K562 (cell line): Measurements from ENCODE around the gene TYMP. TPM values are rescaled to one million over a fixed set of nuclear protein-coding genes. Genes with fewer than 3 reads are reported as not detected.

Experiments
- CBX5 ChIP-seq: IDR thresholded peaks from 2 replicates; pipeline ENCODE4 v1.6.1; 2014; ENCODE audit warnings: low read depth, borderline replicate concordance
- NFE2 ChIP-seq: IDR thresholded peaks from 2 replicates; pipeline ENCODE4 v1.6.1; 2014; ENCODE audit warnings: antibody characterized with exemption, low read depth
- POLR2G ChIP-seq: fragments of 200-400 bp; formaldehyde crosslinking; IDR thresholded peaks from 2 replicates; pipeline ENCODE4 v1.6.1; 2017; ENCODE audit warnings: low read depth, mild to moderate bottlenecking, antibody characterized with exemption, low read length, moderate library complexity
- ZSCAN29 ChIP-seq: fragments of 450-650 bp; IDR thresholded peaks from 2 replicates; pipeline ENCODE4 v1.6.1; 2017
- polyA plus RNA-seq, 8 experiments: library from polyadenylated mRNA; depleted of rRNA in 4 of 8; stranded (reverse) in 5 of 8; unstranded in 3 of 8; fragments of >200 nt; fragmentation: Nextera tagmentation in 2 of 8; fragmentation: Illumina TruSeq in 1 of 8; extraction: Ambion mirVana in 2 of 8; extraction: Trizol in 1 of 8; gene quantifications; 2 replicates each; pipeline versions ENCODE4 v1.2.1 to v1.2.3, GENCODE V29; 2011 to 2014; ENCODE audit warnings: inconsistent platforms in 1 of 8, missing spikeins in 1 of 8
- total RNA-seq, 7 experiments: library from RNA; depleted of rRNA in 6 of 7; stranded (reverse); fragments of >200 nt in 6 of 7; fragmentation: Illumina TruSeq in 2 of 7; extraction: Trizol in 2 of 7; gene quantifications; 2 replicates each; pipeline versions ENCODE4 v1.2.1 to v1.2.3, GENCODE V29; 2011 to 2021; ENCODE audit warnings: low replicate concordance in 1 of 7
- TF ChIP-seq, protein P1 (sequence below): fragments of 450-650 bp; IDR thresholded peaks from 2 replicates; pipeline ENCODE4 v1.6.1; 2016; ENCODE audit warnings: mild to moderate bottlenecking, moderate library complexity
- TF ChIP-seq, protein P2 (sequence below): sonication (generic); formaldehyde crosslinking; IDR thresholded peaks from 2 replicates; pipeline ENCODE4 v1.5.0; 2020; ENCODE audit warnings: missing genetic modification reagents
- TF ChIP-seq, protein P3 (sequence below), 2 experiments: IDR thresholded peaks; 2 replicates each; pipeline ENCODE4 v1.6.1; 2011; ENCODE audit warnings: borderline replicate concordance in 1 of 2, control low read depth in 1 of 2, low read depth in 1 of 2, low read length in 1 of 2, mild to moderate bottlenecking in 1 of 2, mixed read lengths in 1 of 2, moderate library complexity in 1 of 2; ENCODE audit not compliant: insufficient read depth in 1 of 2, insufficient read length in 1 of 2, poor library complexity in 1 of 2, severe bottlenecking in 1 of 2; ENCODE audit errors: extremely low read depth in 1 of 2
- TF ChIP-seq, protein P4 (sequence below): fragments of 250-450 bp; sonication (Bioruptor Pico); IDR thresholded peaks from 2 replicates; pipeline ENCODE4 v1.4.0; 2020; ENCODE audit warnings: mild to moderate bottlenecking, moderate library complexity, borderline replicate concordance

Gene TYMP
- total and polyA plus RNA-seq, 9 of the 15 experiments (the other 6 are each of a cell fraction or from before 2014, with no cell fraction given) = 0.03 to 4.0 (median 2.4) TPM; not detected in 4

DNA sequence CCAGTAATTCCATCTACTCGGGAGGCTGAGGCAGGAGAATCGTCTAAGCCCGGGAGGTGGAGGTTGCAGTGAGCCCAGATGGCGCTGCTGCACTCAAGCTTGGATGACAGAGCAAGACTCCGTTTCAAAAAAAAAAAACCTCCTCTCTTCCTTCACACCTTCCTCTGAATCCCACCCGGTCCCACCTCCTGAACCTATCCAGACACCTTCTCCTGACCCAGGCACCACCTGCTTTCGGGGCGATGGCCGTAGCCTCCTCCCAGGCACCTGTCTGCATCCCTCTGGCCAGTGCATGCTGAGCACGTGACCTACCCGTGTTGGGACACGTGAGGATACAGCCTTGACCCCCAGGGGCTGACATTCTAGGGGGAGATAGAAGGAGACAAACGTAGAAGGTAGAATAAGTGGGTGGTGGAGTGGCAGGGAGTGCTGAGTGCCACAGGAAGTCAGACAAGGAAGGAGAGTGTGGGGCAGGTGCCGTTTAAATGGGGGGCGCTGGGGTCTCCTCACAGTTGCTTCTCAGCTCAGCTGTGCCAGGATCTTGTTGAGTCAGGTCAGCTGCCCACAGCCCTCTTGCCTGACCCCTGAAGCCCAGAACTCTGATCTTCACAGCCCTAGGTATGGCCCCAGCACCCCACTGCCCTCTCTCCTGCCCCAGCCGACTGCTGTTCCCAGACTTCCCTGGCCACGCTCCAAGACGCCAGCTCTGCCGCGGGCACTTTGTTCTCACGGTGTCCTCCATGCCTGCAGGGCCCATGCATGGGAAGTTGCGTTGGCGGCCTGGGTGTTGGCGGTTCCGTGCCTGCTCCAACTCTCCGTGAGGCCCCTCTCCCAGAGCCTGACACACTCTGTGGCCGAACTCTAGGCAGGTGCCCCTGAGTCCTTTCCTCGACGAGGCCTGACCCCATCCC is 44.3 kb downstream of the TYMP start (continued):
- TF ChIP-seq, protein P1, sequence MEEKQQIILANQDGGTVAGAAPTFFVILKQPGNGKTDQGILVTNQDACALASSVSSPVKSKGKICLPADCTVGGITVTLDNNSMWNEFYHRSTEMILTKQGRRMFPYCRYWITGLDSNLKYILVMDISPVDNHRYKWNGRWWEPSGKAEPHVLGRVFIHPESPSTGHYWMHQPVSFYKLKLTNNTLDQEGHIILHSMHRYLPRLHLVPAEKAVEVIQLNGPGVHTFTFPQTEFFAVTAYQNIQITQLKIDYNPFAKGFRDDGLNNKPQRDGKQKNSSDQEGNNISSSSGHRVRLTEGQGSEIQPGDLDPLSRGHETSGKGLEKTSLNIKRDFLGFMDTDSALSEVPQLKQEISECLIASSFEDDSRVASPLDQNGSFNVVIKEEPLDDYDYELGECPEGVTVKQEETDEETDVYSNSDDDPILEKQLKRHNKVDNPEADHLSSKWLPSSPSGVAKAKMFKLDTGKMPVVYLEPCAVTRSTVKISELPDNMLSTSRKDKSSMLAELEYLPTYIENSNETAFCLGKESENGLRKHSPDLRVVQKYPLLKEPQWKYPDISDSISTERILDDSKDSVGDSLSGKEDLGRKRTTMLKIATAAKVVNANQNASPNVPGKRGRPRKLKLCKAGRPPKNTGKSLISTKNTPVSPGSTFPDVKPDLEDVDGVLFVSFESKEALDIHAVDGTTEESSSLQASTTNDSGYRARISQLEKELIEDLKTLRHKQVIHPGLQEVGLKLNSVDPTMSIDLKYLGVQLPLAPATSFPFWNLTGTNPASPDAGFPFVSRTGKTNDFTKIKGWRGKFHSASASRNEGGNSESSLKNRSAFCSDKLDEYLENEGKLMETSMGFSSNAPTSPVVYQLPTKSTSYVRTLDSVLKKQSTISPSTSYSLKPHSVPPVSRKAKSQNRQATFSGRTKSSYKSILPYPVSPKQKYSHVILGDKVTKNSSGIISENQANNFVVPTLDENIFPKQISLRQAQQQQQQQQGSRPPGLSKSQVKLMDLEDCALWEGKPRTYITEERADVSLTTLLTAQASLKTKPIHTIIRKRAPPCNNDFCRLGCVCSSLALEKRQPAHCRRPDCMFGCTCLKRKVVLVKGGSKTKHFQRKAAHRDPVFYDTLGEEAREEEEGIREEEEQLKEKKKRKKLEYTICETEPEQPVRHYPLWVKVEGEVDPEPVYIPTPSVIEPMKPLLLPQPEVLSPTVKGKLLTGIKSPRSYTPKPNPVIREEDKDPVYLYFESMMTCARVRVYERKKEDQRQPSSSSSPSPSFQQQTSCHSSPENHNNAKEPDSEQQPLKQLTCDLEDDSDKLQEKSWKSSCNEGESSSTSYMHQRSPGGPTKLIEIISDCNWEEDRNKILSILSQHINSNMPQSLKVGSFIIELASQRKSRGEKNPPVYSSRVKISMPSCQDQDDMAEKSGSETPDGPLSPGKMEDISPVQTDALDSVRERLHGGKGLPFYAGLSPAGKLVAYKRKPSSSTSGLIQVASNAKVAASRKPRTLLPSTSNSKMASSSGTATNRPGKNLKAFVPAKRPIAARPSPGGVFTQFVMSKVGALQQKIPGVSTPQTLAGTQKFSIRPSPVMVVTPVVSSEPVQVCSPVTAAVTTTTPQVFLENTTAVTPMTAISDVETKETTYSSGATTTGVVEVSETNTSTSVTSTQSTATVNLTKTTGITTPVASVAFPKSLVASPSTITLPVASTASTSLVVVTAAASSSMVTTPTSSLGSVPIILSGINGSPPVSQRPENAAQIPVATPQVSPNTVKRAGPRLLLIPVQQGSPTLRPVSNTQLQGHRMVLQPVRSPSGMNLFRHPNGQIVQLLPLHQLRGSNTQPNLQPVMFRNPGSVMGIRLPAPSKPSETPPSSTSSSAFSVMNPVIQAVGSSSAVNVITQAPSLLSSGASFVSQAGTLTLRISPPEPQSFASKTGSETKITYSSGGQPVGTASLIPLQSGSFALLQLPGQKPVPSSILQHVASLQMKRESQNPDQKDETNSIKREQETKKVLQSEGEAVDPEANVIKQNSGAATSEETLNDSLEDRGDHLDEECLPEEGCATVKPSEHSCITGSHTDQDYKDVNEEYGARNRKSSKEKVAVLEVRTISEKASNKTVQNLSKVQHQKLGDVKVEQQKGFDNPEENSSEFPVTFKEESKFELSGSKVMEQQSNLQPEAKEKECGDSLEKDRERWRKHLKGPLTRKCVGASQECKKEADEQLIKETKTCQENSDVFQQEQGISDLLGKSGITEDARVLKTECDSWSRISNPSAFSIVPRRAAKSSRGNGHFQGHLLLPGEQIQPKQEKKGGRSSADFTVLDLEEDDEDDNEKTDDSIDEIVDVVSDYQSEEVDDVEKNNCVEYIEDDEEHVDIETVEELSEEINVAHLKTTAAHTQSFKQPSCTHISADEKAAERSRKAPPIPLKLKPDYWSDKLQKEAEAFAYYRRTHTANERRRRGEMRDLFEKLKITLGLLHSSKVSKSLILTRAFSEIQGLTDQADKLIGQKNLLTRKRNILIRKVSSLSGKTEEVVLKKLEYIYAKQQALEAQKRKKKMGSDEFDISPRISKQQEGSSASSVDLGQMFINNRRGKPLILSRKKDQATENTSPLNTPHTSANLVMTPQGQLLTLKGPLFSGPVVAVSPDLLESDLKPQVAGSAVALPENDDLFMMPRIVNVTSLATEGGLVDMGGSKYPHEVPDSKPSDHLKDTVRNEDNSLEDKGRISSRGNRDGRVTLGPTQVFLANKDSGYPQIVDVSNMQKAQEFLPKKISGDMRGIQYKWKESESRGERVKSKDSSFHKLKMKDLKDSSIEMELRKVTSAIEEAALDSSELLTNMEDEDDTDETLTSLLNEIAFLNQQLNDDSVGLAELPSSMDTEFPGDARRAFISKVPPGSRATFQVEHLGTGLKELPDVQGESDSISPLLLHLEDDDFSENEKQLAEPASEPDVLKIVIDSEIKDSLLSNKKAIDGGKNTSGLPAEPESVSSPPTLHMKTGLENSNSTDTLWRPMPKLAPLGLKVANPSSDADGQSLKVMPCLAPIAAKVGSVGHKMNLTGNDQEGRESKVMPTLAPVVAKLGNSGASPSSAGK = peak; percentile 88
- TF ChIP-seq, protein P2, sequence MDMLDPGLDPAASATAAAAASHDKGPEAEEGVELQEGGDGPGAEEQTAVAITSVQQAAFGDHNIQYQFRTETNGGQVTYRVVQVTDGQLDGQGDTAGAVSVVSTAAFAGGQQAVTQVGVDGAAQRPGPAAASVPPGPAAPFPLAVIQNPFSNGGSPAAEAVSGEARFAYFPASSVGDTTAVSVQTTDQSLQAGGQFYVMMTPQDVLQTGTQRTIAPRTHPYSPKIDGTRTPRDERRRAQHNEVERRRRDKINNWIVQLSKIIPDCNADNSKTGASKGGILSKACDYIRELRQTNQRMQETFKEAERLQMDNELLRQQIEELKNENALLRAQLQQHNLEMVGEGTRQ (CRISPR knock-in tag) = peak; percentile 86
- TF ChIP-seq ZSCAN29 (no peak), CBX5 (no peak), POLR2G (peak; percentile 75), NFE2 (peak; percentile 34; the same call in 1 of the 2 replicates)
- TF ChIP-seq, protein P3, sequence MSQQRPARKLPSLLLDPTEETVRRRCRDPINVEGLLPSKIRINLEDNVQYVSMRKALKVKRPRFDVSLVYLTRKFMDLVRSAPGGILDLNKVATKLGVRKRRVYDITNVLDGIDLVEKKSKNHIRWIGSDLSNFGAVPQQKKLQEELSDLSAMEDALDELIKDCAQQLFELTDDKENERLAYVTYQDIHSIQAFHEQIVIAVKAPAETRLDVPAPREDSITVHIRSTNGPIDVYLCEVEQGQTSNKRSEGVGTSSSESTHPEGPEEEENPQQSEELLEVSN (IDR thresholded peaks at IDR 0.05; ENCODE audit: borderline replicate concordance in 1 of 2, extremely low read depth in 1 of 2, insufficient read depth in 1 of 2, insufficient read length in 1 of 2, low read depth in 1 of 2, low read length in 1 of 2, poor library complexity in 1 of 2, severe bottlenecking in 1 of 2) = peak in 1 of 2 experiments; percentile 73
- TF ChIP-seq, protein P4, sequence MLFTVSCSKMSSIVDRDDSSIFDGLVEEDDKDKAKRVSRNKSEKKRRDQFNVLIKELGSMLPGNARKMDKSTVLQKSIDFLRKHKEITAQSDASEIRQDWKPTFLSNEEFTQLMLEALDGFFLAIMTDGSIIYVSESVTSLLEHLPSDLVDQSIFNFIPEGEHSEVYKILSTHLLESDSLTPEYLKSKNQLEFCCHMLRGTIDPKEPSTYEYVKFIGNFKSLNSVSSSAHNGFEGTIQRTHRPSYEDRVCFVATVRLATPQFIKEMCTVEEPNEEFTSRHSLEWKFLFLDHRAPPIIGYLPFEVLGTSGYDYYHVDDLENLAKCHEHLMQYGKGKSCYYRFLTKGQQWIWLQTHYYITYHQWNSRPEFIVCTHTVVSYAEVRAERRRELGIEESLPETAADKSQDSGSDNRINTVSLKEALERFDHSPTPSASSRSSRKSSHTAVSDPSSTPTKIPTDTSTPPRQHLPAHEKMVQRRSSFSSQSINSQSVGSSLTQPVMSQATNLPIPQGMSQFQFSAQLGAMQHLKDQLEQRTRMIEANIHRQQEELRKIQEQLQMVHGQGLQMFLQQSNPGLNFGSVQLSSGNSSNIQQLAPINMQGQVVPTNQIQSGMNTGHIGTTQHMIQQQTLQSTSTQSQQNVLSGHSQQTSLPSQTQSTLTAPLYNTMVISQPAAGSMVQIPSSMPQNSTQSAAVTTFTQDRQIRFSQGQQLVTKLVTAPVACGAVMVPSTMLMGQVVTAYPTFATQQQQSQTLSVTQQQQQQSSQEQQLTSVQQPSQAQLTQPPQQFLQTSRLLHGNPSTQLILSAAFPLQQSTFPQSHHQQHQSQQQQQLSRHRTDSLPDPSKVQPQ (CRISPR knock-in tag) = peak; percentile 28; the same call in 1 of the 2 replicates
